Adipocyte (in vitro differentiated cells): ENCODE measurements around the gene ASB4.

Source experiments
- DNase-seq: peaks from one replicate; pipeline ENCODE4 v3.0.0-alpha.2; 2015; ENCODE audit warnings: low read depth
- H3K27me3 ChIP-seq: replicated peaks from 2 replicates; pipeline ENCODE4 v1.7.0; 2013; ENCODE audit warnings: mild to moderate bottlenecking, low read length, moderate library complexity; ENCODE audit not compliant: control insufficient read depth, insufficient read depth
- H3K36me3 ChIP-seq: 2 replicates; pipeline ENCODE4 v1.7.0; 2013; ENCODE audit warnings: low read length, mild to moderate bottlenecking, moderate library complexity; ENCODE audit not compliant: control insufficient read depth, insufficient read depth, severe bottlenecking
- H3K4me1 ChIP-seq: 2 replicates; pipeline ENCODE4 v1.7.0; 2013; ENCODE audit warnings: mild to moderate bottlenecking, low read length, moderate library complexity; ENCODE audit not compliant: control insufficient read depth, insufficient read depth
- H3K4me3 ChIP-seq: 2 replicates; pipeline ENCODE4 v1.7.0; 2013; ENCODE audit warnings: mild to moderate bottlenecking, low read length, moderate library complexity
- H3K9ac ChIP-seq: 2 replicates; pipeline ENCODE4 v1.7.0; 2013; ENCODE audit warnings: mild to moderate bottlenecking, low read length, moderate library complexity
- H3K9me3 ChIP-seq: 2 replicates; pipeline ENCODE4 v1.7.0; 2013; ENCODE audit warnings: mild to moderate bottlenecking, low read length, moderate library complexity; ENCODE audit not compliant: control insufficient read depth

Gene ASB4

GRCh38 chr7:95560674-95561073 lies 74.9 kb downstream of the ASB4 start:
- Histone ChIP-seq H3K27me3 (no peaks in the 10 kb centered on the region), H3K9me3 (no peaks in the 10 kb centered on the region), H3K36me3 (no peaks in the 10 kb centered on the region), H3K4me1 (no peaks in the 10 kb centered on the region), H3K9ac (no peak overlapping the region), H3K4me3 (no peak overlapping the region)
- DNase-seq, result no peak

GRCh38 chr7:95569720-95570119 lies 84.0 kb downstream of the ASB4 start:
- Histone ChIP-seq H3K4me3 (no peak overlapping the region), H3K9ac (no peak overlapping the region), H3K4me1 (no peaks in the 10 kb centered on the region), H3K27me3 (no peaks in the 10 kb centered on the region), H3K36me3 (no peaks in the 10 kb centered on the region), H3K9me3 (no peaks in the 10 kb centered on the region)
- DNase-seq, result no peak

- no peak overlapping the region for H3K4me3 ChIP-seq
- no peaks in the 10 kb centered on the region for H3K27me3 ChIP-seq
- no peak overlapping the region for H3K9ac ChIP-seq
- DNase-seq, result peak; percentile 23
- peaks cover 6% of the 10 kb centered on the region for H3K4me1 ChIP-seq
- H3K36me3 ChIP-seq, result no peaks in the 10 kb centered on the region
- H3K9me3 ChIP-seq, result no peaks in the 10 kb centered on the region
Observed at GRCh38 chr7:95577137-95577536, 91.4 kb downstream of the ASB4 start.

- Histone ChIP-seq H3K36me3 (peaks cover 6% of the 10 kb centered on the region), H3K4me3 (no peak overlapping the region), H3K4me1 (peaks cover 6% of the 10 kb centered on the region), H3K9me3 (no peaks in the 10 kb centered on the region), H3K27me3 (no peaks in the 10 kb centered on the region), H3K9ac (peak overlapping the region; percentile 2)
- DNase-seq, result peak; percentile 15
Observed at GRCh38 chr7:95578299-95578855, 92.6 kb downstream of the ASB4 start.

- H3K9ac ChIP-seq, result no peak overlapping the region
- H3K27me3 ChIP-seq, result no peaks in the 10 kb centered on the region
- peaks cover 15% of the 10 kb centered on the region for H3K36me3 ChIP-seq
- no peak for DNase-seq
- no peaks in the 10 kb centered on the region for H3K9me3 ChIP-seq
- no peak overlapping the region for H3K4me3 ChIP-seq
- H3K4me1 ChIP-seq, result peaks cover 6% of the 10 kb centered on the region
Observed at GRCh38 chr7:95579318-95579717, 93.6 kb downstream of the ASB4 start.

- Histone ChIP-seq H3K36me3 (peaks cover 36% of the 10 kb centered on the region), H3K4me3 (no peak overlapping the region), H3K9ac (no peak overlapping the region), H3K27me3 (no peaks in the 10 kb centered on the region), H3K4me1 (peaks cover 6% of the 10 kb centered on the region), H3K9me3 (no peaks in the 10 kb centered on the region)
- no peak for DNase-seq
Observed at GRCh38 chr7:95581467-95581866, 95.7 kb downstream of the ASB4 start.

GRCh38 chr7:95582578-95583293 lies 97.0 kb downstream of the ASB4 start:
- Histone ChIP-seq H3K9me3 (no peaks in the 10 kb centered on the region), H3K9ac (no peak overlapping the region), H3K27me3 (no peaks in the 10 kb centered on the region), H3K36me3 (peaks cover 48% of the 10 kb centered on the region), H3K4me3 (no peak overlapping the region), H3K4me1 (peaks cover 6% of the 10 kb centered on the region)
- no peak for DNase-seq

GRCh38 chr7:95583834-95584621 lies 98.3 kb downstream of the ASB4 start:
- Histone ChIP-seq H3K4me1 (peaks cover 8% of the 10 kb centered on the region), H3K36me3 (peaks cover 61% of the 10 kb centered on the region), H3K4me3 (no peak overlapping the region), H3K9ac (peak overlapping the region; percentile 9), H3K27me3 (no peaks in the 10 kb centered on the region), H3K9me3 (no peaks in the 10 kb centered on the region)
- DNase-seq, result no peak

GRCh38 chr7:95584769-95585425 lies 99.2 kb downstream of the ASB4 start:
- peaks cover 17% of the 10 kb centered on the region for H3K4me1 ChIP-seq
- no peak for DNase-seq

GRCh38 chr7:95585426-95585789 lies 99.7 kb downstream of the ASB4 start:
- Histone ChIP-seq H3K27me3 (no peaks in the 10 kb centered on the region), H3K4me3 (no peak overlapping the region), H3K9me3 (no peaks in the 10 kb centered on the region), H3K36me3 (peaks cover 75% of the 10 kb centered on the region), H3K4me1 (peaks cover 18% of the 10 kb centered on the region), H3K9ac (peak overlapping the region; percentile 22)
- DNase-seq, result no peak

More at GRCh38 chr7:95584769-95585425, 99.2 kb downstream of the ASB4 start:
- no peaks in the 10 kb centered on the region for H3K27me3 ChIP-seq
- H3K9me3 ChIP-seq, result no peaks in the 10 kb centered on the region
- H3K4me3 ChIP-seq, result no peak overlapping the region
- peak overlapping the region; percentile 9 for H3K9ac ChIP-seq
- H3K36me3 ChIP-seq, result peaks cover 70% of the 10 kb centered on the region

GRCh38 chr7:95586951-95587301 lies 101.2 kb downstream of the ASB4 start:
- Histone ChIP-seq H3K27me3 (no peaks in the 10 kb centered on the region), H3K9ac (peak overlapping the region; percentile 98), H3K36me3 (peaks cover 90% of the 10 kb centered on the region), H3K4me1 (peaks cover 31% of the 10 kb centered on the region), H3K9me3 (no peaks in the 10 kb centered on the region), H3K4me3 (no peak overlapping the region)
- DNase-seq, result no peak
